Left ventricle myocardium inferior (tissue), 1 donor: Measurements from ENCODE around the gene BCAS3. TPM values are rescaled to one million over a fixed set of nuclear protein-coding genes. Genes with fewer than 3 reads are reported as not detected.

Experiments used
- DNase-seq: peaks from one replicate; pipeline ENCODE4 v3.0.0-alpha.2; 2020
- H3K27ac ChIP-seq: fragments of 200-600 bp; replicated peaks from 2 replicates; pipeline ENCODE4 v1.8.0; 2021
- H3K27me3 ChIP-seq: fragments of 200-600 bp; 2 replicates; pipeline ENCODE4 v1.8.0; 2021; ENCODE audit warnings: low read depth
- H3K36me3 ChIP-seq: fragments of 200-600 bp; 2 replicates; pipeline ENCODE4 v1.8.0; 2021
- H3K4me1 ChIP-seq: fragments of 200-600 bp; 2 replicates; pipeline ENCODE4 v1.8.0; 2021
- H3K4me3 ChIP-seq: fragments of 200-600 bp; 2 replicates; pipeline ENCODE4 v1.8.0; 2021; ENCODE audit warnings: mild to moderate bottlenecking, moderate library complexity
- H3K9me3 ChIP-seq: fragments of 200-600 bp; replicated peaks from 2 replicates; pipeline ENCODE4 v1.8.0; 2021
- intact Hi-C: fragments of 100-400 bp; cut with micrococcal nuclease; formaldehyde crosslinking; loops from one replicate; pipeline ENCODE4 v1.11.0; 2022
- total RNA-seq: library from RNA; stranded (reverse); fragmentation: NEBNext Ultra II Directional; extraction: Animal tissue kit (Norgen Biotek cat#: 25700); gene quantifications from one replicate; pipeline ENCODE4 v1.2.1, GENCODE V29; 2021
- TF ChIP-seq, protein P1 (sequence below): fragments of 200-600 bp; IDR thresholded peaks from 2 replicates; pipeline ENCODE4 v1.8.0; 2021; ENCODE audit warnings: antibody characterized with exemption, mild to moderate bottlenecking, borderline replicate concordance
- donor health status: DM: no; HTN: yes; CAD: no; lungs with severe emphysema.

The BCAS3 gene
- total RNA-seq, 1 donor from 2014 or later: 16.5 TPM

DNA sequence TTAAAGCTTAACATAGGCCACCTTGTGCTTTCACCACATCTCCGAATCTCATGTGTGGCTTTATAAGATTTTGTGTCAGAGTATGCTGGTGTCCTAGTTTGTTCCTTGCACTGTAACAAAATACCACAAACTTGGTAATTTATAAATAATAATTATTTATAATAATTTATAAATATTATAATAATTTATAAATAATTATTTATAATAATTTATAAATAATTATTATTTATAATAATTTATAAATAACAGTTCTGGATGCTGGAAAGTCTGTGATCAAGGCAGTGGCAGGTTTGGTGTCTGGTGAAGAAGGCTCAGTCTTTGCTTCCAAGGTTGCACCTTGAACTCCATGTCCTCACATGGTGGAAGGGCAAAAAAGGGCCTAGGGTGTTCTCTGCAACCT lies 147.7 kb downstream of the BCAS3 start:
- H3K9me3 ChIP-seq: no peaks in the 10 kb centered on the region
- no peak for DNase-seq
- peaks cover 11% of the 10 kb centered on the region for H3K4me1 ChIP-seq
- H3K27me3 ChIP-seq: no peaks in the 10 kb centered on the region
- intact Hi-C loops: no loop called here
- TF ChIP-seq, protein P1, sequence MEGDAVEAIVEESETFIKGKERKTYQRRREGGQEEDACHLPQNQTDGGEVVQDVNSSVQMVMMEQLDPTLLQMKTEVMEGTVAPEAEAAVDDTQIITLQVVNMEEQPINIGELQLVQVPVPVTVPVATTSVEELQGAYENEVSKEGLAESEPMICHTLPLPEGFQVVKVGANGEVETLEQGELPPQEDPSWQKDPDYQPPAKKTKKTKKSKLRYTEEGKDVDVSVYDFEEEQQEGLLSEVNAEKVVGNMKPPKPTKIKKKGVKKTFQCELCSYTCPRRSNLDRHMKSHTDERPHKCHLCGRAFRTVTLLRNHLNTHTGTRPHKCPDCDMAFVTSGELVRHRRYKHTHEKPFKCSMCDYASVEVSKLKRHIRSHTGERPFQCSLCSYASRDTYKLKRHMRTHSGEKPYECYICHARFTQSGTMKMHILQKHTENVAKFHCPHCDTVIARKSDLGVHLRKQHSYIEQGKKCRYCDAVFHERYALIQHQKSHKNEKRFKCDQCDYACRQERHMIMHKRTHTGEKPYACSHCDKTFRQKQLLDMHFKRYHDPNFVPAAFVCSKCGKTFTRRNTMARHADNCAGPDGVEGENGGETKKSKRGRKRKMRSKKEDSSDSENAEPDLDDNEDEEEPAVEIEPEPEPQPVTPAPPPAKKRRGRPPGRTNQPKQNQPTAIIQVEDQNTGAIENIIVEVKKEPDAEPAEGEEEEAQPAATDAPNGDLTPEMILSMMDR: no peak
- no peaks in the 10 kb centered on the region for H3K36me3 ChIP-seq
- H3K4me3 ChIP-seq: no peak overlapping the region
- no peak overlapping the region for H3K27ac ChIP-seq

DNA sequence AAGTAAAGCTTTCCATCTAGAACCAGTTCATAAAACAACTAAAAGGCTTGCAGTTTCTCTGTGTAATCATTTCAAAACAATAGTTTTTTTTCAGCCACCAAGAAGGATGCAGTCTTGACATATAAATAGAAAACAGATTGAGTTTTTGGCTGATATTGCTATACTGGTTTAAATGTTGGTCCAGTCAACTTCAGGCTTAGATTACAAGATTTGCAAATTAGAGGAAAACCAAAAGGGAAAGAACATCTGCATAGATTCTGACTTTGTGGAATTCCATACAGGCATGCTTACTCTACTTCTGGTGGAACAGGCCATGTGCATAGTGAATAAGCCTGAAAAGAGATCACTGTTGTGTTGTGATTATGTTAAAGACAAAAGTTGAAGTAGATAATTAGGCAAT lies 150.3 kb downstream of the BCAS3 start:
- TF ChIP-seq, protein P1: no peak
- no peaks in the 10 kb centered on the region for H3K9me3 ChIP-seq
- H3K27ac ChIP-seq: no peak overlapping the region
- no peak for DNase-seq
- H3K36me3 ChIP-seq: no peaks in the 10 kb centered on the region
- intact Hi-C loops: no loop called here
- no peaks in the 10 kb centered on the region for H3K27me3 ChIP-seq
- peaks cover 11% of the 10 kb centered on the region for H3K4me1 ChIP-seq
- no peak overlapping the region for H3K4me3 ChIP-seq

DNA sequence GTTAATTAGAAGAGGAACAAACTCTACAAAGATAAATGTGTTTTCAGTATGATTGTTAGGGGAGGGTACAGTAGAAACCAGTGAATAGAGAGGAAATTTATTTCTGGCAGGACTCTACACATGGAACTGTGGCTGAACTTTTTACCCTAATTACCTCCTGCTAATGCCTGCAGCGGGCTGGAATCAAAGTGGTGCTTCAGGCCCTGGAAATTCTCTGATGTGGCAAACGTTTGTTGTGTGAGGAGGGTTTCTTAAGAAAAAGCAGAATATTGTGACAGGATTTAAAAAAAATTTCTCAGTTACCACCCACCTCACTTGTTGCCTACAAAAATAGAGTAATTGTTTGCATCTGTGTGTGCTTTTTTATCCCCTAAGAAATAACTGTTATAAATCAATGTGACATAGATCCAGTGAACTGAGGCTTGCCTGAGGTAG lies 154.5 kb downstream of the BCAS3 start:
- H3K27ac ChIP-seq: no peak overlapping the region
- H3K27me3 ChIP-seq: no peaks in the 10 kb centered on the region
- intact Hi-C loops: no loop called here
- no peak for DNase-seq
- no peak overlapping the region for H3K4me3 ChIP-seq
- TF ChIP-seq, protein P1: no peak
- H3K9me3 ChIP-seq: no peaks in the 10 kb centered on the region
- no peaks in the 10 kb centered on the region for H3K36me3 ChIP-seq
- peaks cover 9% of the 10 kb centered on the region for H3K4me1 ChIP-seq

DNA sequence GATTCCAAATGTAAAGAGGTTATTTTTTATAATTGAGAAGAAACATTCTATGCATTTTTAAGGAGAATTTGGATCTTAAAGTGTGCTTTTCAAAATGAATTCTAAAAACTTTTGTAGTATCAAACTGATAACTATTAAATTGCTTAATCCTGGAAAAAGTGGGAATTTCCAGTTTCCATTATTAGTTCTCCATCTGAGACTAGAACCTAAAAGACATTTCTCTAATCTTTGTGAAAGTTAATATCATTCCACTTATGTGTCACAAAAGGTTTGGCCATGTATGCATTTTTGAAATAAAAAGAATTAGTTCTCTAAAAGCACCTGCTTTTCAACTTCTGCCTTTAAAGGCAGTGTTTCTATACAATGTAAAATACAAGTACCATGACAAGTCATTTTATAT lies 155.0 kb downstream of the BCAS3 start:
- Histone ChIP-seq H3K27ac (no peak overlapping the region), H3K36me3 (no peaks in the 10 kb centered on the region), H3K4me3 (no peak overlapping the region), H3K27me3 (no peaks in the 10 kb centered on the region), H3K4me1 (peaks cover 5% of the 10 kb centered on the region), H3K9me3 (no peaks in the 10 kb centered on the region)
- TF ChIP-seq, protein P1: no peak
- intact Hi-C loops: no loop called here
- no peak for DNase-seq

DNA sequence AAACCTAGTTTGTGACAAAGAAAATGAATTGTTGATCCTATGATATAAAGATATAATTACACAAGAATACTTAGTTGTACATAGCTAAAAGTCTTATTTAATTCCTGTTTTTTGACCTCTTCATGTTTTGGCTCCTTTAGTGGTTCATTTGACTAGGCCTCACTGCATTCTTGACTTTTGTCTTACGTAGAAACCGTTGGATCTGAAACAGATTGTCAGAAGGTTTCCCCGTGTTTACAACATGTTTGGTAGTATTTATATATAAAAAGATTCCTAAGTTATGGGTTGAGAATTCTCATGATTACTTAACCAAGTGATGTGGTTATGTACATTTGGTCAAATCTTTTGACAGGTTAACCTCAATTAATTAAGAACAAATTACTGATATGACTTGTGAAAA lies 162.8 kb downstream of the BCAS3 start:
- H3K9me3 ChIP-seq: no peaks in the 10 kb centered on the region
- intact Hi-C loops: no loop called here
- no peaks in the 10 kb centered on the region for H3K36me3 ChIP-seq
- TF ChIP-seq, protein P1: no peak
- no peaks in the 10 kb centered on the region for H3K4me1 ChIP-seq
- H3K4me3 ChIP-seq: no peak overlapping the region
- DNase-seq: no peak
- no peak overlapping the region for H3K27ac ChIP-seq
- H3K27me3 ChIP-seq: no peaks in the 10 kb centered on the region

DNA sequence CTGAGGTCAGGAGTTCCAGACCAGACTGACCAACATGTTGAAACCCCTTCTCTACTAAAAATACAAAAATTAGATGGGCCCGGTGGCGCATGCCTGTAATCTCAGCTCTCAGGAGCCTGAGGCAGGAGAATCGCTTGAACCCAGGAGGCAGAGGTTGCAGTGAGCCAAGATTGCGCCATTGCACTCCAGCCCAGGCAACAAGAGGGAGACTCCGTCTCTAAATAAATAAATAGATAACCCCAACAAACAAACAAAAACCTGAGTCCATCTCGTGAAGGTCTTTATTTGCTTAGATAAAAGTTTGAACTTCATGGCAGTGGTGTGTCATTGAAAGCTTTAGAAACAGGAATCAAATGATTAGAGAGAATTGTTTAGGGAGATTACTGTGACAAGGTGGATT lies 167.4 kb downstream of the BCAS3 start:
- H3K4me3 ChIP-seq: no peak overlapping the region
- intact Hi-C loops: no loop called here

More for the DNA sequence above, 167.4 kb downstream of the BCAS3 start:
- H3K36me3 ChIP-seq: no peaks in the 10 kb centered on the region
- no peak overlapping the region for H3K27ac ChIP-seq
- H3K4me1 ChIP-seq: no peaks in the 10 kb centered on the region
- TF ChIP-seq, protein P1: no peak
- no peaks in the 10 kb centered on the region for H3K27me3 ChIP-seq
- DNase-seq: no peak
- no peaks in the 10 kb centered on the region for H3K9me3 ChIP-seq
